ENCODE results near the gene MPHOSPH8.

The MPHOSPH8 gene, protein sequence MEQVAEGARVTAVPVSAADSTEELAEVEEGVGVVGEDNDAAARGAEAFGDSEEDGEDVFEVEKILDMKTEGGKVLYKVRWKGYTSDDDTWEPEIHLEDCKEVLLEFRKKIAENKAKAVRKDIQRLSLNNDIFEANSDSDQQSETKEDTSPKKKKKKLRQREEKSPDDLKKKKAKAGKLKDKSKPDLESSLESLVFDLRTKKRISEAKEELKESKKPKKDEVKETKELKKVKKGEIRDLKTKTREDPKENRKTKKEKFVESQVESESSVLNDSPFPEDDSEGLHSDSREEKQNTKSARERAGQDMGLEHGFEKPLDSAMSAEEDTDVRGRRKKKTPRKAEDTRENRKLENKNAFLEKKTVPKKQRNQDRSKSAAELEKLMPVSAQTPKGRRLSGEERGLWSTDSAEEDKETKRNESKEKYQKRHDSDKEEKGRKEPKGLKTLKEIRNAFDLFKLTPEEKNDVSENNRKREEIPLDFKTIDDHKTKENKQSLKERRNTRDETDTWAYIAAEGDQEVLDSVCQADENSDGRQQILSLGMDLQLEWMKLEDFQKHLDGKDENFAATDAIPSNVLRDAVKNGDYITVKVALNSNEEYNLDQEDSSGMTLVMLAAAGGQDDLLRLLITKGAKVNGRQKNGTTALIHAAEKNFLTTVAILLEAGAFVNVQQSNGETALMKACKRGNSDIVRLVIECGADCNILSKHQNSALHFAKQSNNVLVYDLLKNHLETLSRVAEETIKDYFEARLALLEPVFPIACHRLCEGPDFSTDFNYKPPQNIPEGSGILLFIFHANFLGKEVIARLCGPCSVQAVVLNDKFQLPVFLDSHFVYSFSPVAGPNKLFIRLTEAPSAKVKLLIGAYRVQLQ

DNA sequence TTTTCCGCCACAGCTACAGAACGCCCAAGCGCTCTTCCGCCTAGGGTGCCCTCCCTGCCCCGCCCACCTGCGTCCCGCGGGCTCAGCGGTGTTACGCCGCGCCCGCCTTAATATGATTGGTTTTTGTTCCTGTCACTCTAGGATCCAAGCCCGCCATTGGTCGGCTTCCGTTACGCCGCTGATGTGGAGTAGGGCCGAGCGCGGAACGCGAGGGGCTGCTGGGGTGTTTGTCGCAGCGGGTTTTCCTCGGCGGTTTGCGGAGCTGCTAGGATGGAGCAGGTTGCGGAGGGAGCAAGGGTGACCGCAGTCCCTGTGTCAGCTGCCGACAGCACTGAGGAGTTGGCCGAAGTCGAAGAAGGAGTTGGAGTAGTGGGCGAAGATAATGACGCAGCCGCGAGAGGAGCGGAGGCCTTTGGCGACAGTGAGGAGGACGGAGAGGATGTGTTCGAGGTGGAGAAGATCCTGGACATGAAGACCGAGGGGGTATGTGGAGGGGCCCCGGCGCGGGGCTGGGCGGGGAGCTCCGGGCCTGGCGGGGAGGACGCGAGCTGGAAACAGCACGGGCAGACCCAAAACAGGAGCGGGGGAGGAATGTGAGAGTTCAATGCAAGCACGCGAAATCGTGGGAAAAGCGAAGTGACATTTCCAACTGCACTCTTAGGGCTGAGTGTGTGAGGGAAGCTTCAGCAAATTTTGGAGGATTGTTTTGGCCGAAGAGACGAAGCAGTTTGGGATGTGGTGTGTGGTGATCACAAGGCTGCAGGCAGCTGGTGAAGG lies at the start of gene MPHOSPH8:
MPHOSPH8 (plus strand) TSS at position 181 of the 777 bp plus-strand sequence; CDS start at position 271, 90 bp downstream.
- peaks cover 16% of the 10 kb centered on the region for H3K36me3 Mint-ChIP-seq (ENCODE audit: insufficient read depth)
- H3K4me3 Mint-ChIP-seq: peak within 1 kb of the TSS; percentile 100
- H3K9me3 Mint-ChIP-seq: no peaks in the 10 kb centered on the region
- H3K27ac Mint-ChIP-seq (ENCODE audit: low read depth): peak within 1 kb of the TSS; percentile 100
- H3K4me1 Mint-ChIP-seq: peaks cover 36% of the 10 kb centered on the region
- DNase-seq (ENCODE audit: low spot score in 2 of 2) (peak; percentile 84 to 90), ATAC-seq (replicated peaks; ENCODE audit: extremely low read depth, poor library complexity, severe bottlenecking) (peak; percentile 98)
- no peaks in the 10 kb centered on the region for H3K27me3 Mint-ChIP-seq

DNA sequence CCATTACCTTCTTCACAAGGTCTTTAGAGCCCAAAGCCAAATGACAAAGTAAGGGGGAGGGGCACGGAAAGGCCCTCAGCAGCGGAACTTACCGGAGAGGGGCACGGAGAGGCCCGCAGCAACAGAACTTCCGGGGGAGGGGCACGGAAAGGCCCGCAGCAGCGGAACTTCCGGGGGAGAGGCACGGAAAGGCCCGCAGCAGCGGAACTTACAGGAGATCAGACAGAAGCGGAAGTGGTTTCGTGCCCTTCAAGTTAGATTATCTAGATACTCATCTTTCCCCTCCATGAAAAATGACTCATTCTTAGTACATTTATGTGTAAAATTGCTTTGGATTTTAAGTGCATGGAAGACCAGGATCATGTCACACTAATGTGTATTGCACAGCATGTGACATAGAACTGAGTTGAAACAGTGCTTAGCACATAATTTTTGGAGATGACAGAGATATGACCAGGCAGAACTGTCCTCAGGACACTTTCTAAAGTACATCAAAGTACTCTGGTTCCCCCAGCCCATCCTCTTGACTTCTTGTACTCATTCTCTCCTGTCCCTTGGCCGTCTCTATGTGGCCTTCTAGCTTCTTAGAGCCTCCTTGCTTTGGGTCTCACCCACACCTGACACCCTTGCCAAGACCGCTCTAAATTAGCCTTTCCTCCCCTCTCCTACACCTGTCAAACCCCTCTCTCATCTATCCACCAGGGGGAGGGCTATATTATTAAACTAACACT lies 46.4 kb upstream of the MPHOSPH8 start:
- DNase-seq (ENCODE audit: low spot score in 2 of 2) (peak; percentile 29 to 43), ATAC-seq (replicated peaks; ENCODE audit: extremely low read depth, poor library complexity, severe bottlenecking) (peak; percentile 87)
- Mint-ChIP-seq H3K27me3 (no peaks in the 10 kb centered on the region), H3K4me1 (peaks cover 23% of the 10 kb centered on the region), H3K9me3 (peaks cover 5% of the 10 kb centered on the region), H3K27ac (ENCODE audit: low read depth) (peak overlapping the region; percentile 91), H3K36me3 (ENCODE audit: insufficient read depth) (peaks cover 2% of the 10 kb centered on the region), H3K4me3 (peak overlapping the region; percentile 80)

DNA sequence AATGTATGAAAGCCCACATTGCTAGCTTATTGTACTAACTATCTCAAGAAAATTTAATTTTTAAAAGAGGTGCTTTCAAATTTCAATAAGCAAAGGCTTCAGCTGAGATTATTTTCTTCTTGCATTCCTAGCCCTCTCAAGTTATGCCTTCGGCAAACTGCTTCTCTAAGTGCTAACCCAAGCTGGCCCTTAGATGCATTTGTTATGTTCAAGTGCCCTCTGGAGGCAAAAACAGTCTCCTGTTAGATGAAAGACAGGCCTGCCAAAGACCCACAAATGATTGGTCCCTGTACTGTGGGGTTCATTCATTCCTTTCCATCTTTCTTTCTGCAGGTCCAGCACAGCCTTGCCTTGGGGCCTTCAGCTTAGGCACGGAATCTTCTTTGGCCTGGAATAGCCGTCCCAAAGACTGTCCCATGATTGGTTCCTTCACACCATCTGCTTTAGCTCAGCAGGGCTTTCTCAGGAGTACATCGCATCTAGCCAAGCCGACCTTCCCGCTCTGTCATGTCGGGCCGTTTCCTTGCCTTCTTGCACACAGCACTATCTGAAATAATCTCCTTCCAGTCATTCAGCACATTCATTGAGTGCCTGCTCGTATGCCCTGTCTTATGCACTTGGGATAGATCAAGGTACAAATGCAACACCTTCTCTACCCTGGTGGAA lies 45.7 kb upstream of the MPHOSPH8 start:
- Mint-ChIP-seq H3K27me3 (peaks cover 4% of the 10 kb centered on the region), H3K4me3 (peak overlapping the region; percentile 80), H3K9me3 (peaks cover 5% of the 10 kb centered on the region), H3K36me3 (ENCODE audit: insufficient read depth) (peaks cover 2% of the 10 kb centered on the region), H3K4me1 (peaks cover 23% of the 10 kb centered on the region), H3K27ac (ENCODE audit: low read depth) (peak overlapping the region; percentile 91)
- no peak for DNase-seq (ENCODE audit: low spot score in 2 of 2)
- peak; percentile 29 for ATAC-seq (replicated peaks; ENCODE audit: extremely low read depth, poor library complexity, severe bottlenecking)

DNA sequence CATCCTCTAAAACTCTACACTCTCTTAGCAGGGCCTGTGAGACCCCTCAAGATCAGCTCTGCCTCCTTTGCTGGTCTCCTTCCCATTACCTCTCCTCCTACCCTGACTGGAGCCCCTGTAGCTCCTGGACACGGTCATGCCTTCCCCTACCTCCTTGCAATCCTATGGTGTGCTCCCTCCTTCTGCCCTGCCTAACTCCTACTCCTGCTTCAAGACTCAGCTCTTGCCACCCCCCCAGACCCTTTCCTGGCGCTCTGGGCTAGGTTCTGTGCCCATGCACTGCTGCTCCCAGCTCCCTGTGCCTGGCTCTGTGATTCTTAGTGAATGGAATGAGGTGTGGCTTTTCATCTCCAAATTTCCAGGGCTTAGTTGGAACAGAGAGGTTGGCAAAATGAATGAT lies 44.1 kb upstream of the MPHOSPH8 start:
- peak overlapping the region; percentile 1 for H3K27ac Mint-ChIP-seq (ENCODE audit: low read depth)
- peaks cover 23% of the 10 kb centered on the region for H3K4me1 Mint-ChIP-seq

DNA sequence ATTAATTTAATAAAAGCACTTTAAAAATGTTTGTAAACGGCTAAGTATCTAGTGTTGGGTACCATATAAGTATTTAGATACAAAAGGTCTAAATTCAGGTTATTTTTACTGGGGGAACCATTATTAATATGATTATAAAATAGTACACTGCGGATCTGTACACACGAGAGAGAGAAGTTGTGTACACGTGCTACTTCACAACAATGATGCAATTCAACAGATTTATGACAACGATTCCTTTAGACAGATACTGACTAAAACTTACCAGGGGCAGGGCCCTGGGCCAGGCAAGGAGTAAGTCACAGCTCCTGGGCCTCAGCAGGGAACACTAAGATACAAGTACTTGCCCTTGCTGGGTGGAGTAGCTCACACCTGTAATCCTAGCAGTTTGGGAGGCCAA lies 43.0 kb upstream of the MPHOSPH8 start:
- ATAC-seq (replicated peaks; ENCODE audit: extremely low read depth, poor library complexity, severe bottlenecking): no peak
- Mint-ChIP-seq H3K4me1 (peaks cover 23% of the 10 kb centered on the region), H3K27ac (ENCODE audit: low read depth) (no peak overlapping the region), H3K9me3 (peaks cover 5% of the 10 kb centered on the region), H3K36me3 (ENCODE audit: insufficient read depth) (peaks cover 2% of the 10 kb centered on the region), H3K27me3 (peaks cover 23% of the 10 kb centered on the region), H3K4me3 (no peak overlapping the region)
- no peak for DNase-seq (ENCODE audit: low spot score in 2 of 2)

More for the DNA sequence above, 44.1 kb upstream of the MPHOSPH8 start:
- ATAC-seq (replicated peaks; ENCODE audit: extremely low read depth, poor library complexity, severe bottlenecking): no peak
- Mint-ChIP-seq H3K4me3 (no peak overlapping the region), H3K27me3 (peaks cover 18% of the 10 kb centered on the region), H3K9me3 (peaks cover 5% of the 10 kb centered on the region), H3K36me3 (ENCODE audit: insufficient read depth) (peaks cover 2% of the 10 kb centered on the region)
- DNase-seq (ENCODE audit: low spot score in 2 of 2): no peak

DNA sequence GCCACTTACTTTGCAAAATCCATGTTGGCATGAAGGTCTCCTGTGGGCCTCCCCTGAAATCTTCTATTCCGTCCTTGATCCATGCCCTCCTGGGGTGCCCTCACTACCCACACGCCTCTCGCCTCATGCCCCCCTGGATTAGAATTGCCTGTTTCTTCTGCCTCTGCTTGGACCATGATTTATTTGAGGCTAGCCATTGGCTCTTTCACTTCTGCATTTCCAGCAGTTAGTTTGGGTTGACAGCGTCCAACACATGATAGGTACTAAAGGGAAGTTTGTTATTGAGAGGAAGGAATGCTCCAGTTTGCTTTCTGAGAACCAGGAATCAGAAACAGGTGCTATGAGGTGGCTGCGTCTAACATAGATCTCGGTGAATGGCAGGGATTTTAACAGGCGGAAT lies 41.6 kb upstream of the MPHOSPH8 start:
- ATAC-seq (replicated peaks; ENCODE audit: extremely low read depth, poor library complexity, severe bottlenecking): no peak

DNA sequence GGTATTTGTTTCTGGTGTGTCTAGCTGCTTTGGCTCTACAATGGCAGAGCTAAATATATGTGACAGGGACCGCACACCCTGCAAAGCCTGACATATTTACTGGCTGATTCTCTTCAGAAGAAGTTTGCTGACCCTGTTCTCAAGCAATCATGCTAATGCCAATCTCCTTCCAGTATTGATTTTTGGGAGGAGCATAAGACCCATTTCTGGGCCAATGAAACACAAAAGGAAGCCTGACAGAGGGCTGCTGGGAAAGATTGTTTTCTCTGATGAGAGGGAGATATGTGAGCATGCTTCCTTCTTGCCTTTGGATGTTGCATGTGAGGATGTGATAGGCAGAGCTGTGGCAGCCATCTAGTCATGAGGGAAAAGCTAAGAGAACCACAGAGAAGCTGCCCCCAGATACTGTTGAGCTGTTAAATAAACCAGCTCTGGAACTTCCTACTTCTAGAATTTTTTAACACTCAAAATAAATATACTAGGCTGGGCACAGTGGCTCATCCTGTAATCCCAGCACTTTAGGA lies 40.7 kb upstream of the MPHOSPH8 start:
- no peaks in the 10 kb centered on the region for H3K9me3 Mint-ChIP-seq

More for the DNA sequence above, 41.6 kb upstream of the MPHOSPH8 start:
- H3K27me3 Mint-ChIP-seq: peaks cover 38% of the 10 kb centered on the region
- no peak overlapping the region for H3K27ac Mint-ChIP-seq (ENCODE audit: low read depth)
- H3K4me3 Mint-ChIP-seq: no peak overlapping the region
- peaks cover 14% of the 10 kb centered on the region for H3K4me1 Mint-ChIP-seq
- peaks cover under 1% of the 10 kb centered on the region for H3K36me3 Mint-ChIP-seq (ENCODE audit: insufficient read depth)
- H3K9me3 Mint-ChIP-seq: no peaks in the 10 kb centered on the region
- no peak for DNase-seq (ENCODE audit: low spot score in 2 of 2)

DNA sequence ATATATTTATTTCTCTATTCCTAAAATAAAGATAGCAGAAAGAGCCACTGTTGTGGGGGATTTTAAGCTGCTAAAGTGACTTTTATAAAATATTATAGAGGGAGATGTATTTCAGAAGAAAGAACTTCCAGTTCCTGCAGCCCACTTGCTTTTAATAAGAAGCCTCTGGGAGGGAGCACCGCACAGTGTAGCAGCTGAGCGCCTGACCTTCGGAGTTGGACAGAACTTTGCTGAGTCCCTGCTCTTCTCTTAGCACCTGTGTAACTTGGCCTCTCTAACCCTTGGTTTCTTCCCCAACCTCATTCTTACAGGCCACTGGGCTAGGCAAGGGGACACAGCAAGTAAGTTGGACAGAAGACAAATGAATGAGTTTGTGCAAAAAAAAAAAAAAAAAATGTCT lies 37.4 kb upstream of the MPHOSPH8 start:
- no peaks in the 10 kb centered on the region for H3K4me1 Mint-ChIP-seq
- ATAC-seq (replicated peaks; ENCODE audit: extremely low read depth, poor library complexity, severe bottlenecking) (no peak), DNase-seq (ENCODE audit: low spot score in 2 of 2) (no peak)
- H3K9me3 Mint-ChIP-seq: no peaks in the 10 kb centered on the region
- no peak overlapping the region for H3K4me3 Mint-ChIP-seq
- H3K36me3 Mint-ChIP-seq (ENCODE audit: insufficient read depth): no peaks in the 10 kb centered on the region
- peaks cover 78% of the 10 kb centered on the region for H3K27me3 Mint-ChIP-seq
- no peak overlapping the region for H3K27ac Mint-ChIP-seq (ENCODE audit: low read depth)

More for the DNA sequence above, 40.7 kb upstream of the MPHOSPH8 start:
- H3K27ac Mint-ChIP-seq (ENCODE audit: low read depth): no peak overlapping the region
- H3K36me3 Mint-ChIP-seq (ENCODE audit: insufficient read depth): no peaks in the 10 kb centered on the region
- H3K27me3 Mint-ChIP-seq: peaks cover 45% of the 10 kb centered on the region
- H3K4me1 Mint-ChIP-seq: peaks cover 5% of the 10 kb centered on the region
- ATAC-seq (replicated peaks; ENCODE audit: extremely low read depth, poor library complexity, severe bottlenecking) (no peak), DNase-seq (ENCODE audit: low spot score in 2 of 2) (no peak)
- no peak overlapping the region for H3K4me3 Mint-ChIP-seq

DNA sequence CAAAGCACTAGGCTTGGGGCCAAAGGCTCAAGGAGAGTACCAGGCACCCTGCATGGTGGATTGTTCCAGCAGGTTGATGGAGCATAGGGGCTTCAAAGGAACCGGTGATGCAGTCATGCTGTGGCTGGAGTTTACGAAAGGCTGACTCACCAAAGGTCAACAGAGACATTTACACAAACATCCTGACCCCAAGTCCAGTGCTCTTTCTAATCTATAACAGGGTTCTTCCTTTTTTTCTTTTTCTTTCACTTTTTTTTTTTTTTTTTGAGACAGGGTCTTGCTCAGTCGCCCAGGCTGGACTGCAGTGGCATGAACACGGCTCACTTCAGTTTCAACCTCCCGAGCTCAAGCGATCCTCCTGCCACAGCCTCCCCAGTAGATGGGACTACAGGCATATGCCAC lies 36.5 kb upstream of the MPHOSPH8 start:
- no peak for ATAC-seq (replicated peaks; ENCODE audit: extremely low read depth, poor library complexity, severe bottlenecking)
- no peaks in the 10 kb centered on the region for H3K9me3 Mint-ChIP-seq
- no peak overlapping the region for H3K4me3 Mint-ChIP-seq
- DNase-seq (ENCODE audit: low spot score in 2 of 2): no peak
- no peaks in the 10 kb centered on the region for H3K36me3 Mint-ChIP-seq (ENCODE audit: insufficient read depth)
- peaks cover 82% of the 10 kb centered on the region for H3K27me3 Mint-ChIP-seq
- H3K4me1 Mint-ChIP-seq: no peaks in the 10 kb centered on the region
- H3K27ac Mint-ChIP-seq (ENCODE audit: low read depth): no peak overlapping the region

DNA sequence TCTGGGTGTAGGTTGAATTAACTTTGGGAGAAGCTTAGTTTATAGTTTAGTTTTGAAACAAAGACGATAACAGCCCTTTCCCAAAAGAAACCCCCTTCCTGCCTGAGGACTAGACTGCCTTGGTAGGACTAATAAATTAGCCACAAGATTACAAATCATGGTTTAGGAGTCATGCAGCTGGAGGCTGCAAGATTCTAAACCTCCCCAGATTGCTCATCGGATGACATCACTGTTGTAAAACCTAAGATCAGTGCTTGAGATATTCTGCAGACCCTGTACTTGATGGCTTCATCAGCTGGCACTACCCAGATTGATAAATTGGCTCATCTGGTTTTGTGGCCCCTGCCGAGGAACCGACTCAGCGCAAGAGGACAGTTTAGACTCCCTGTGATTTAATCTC lies 35.9 kb upstream of the MPHOSPH8 start:
- no peak for DNase-seq (ENCODE audit: low spot score in 2 of 2)
- no peak for ATAC-seq (replicated peaks; ENCODE audit: extremely low read depth, poor library complexity, severe bottlenecking)
- Mint-ChIP-seq H3K27ac (ENCODE audit: low read depth) (no peak overlapping the region), H3K27me3 (peaks cover 80% of the 10 kb centered on the region), H3K36me3 (ENCODE audit: insufficient read depth) (no peaks in the 10 kb centered on the region), H3K4me3 (no peak overlapping the region), H3K9me3 (no peaks in the 10 kb centered on the region), H3K4me1 (no peaks in the 10 kb centered on the region)
